KMS-11 (cell line): Measurements from ENCODE around the gene RBCK1.

Experiments
- H2AFZ ChIP-seq: fragments of 200-600 bp; sonication (generic); 2 replicates; pipeline ENCODE4 v1.6.1; 2016; ENCODE audit warnings: antibody characterized with exemption, mixed run types, low read depth
- H3K27ac ChIP-seq: fragments of 200-600 bp; sonication (generic); 2 replicates; pipeline ENCODE4 v1.6.1; 2016; ENCODE audit warnings: mild to moderate bottlenecking, mixed run types
- H3K27me3 ChIP-seq: fragments of 200-600 bp; sonication (generic); 2 replicates; pipeline ENCODE4 v1.6.1; 2017; ENCODE audit warnings: mild to moderate bottlenecking, low read depth, mixed run types, moderate library complexity; ENCODE audit not compliant: insufficient read depth
- H3K36me3 ChIP-seq: fragments of 200-600 bp; sonication (generic); 2 replicates; pipeline ENCODE4 v1.6.1; 2017; ENCODE audit warnings: mild to moderate bottlenecking, mixed run types; ENCODE audit not compliant: insufficient read depth
- H3K4me1 ChIP-seq: fragments of 200-600 bp; sonication (generic); 2 replicates; pipeline ENCODE4 v1.6.1; 2016; ENCODE audit warnings: mild to moderate bottlenecking, low read depth, mixed run types; ENCODE audit not compliant: poor library complexity, severe bottlenecking
- H3K4me2 ChIP-seq: fragments of 200-600 bp; sonication (generic); 2 replicates; pipeline ENCODE4 v1.7.0; 2016; ENCODE audit warnings: mild to moderate bottlenecking, mixed run types
- H3K4me3 ChIP-seq: fragments of 200-600 bp; sonication (generic); IDR thresholded peaks from 2 replicates; pipeline ENCODE4 v1.6.1; 2017; ENCODE audit warnings: low read depth, low read length, mixed read lengths; ENCODE audit not compliant: insufficient read depth
- H3K79me2 ChIP-seq: fragments of 200-600 bp; sonication (generic); 2 replicates; pipeline ENCODE4 v1.6.1; 2016; ENCODE audit warnings: low read depth, mixed run types; ENCODE audit not compliant: insufficient read depth
- H3K9ac ChIP-seq: fragments of 200-600 bp; sonication (generic); 2 replicates; pipeline ENCODE4 v1.6.1; 2016; ENCODE audit warnings: mild to moderate bottlenecking, mixed run types
- H4K20me1 ChIP-seq: fragments of 200-600 bp; sonication (generic); 2 replicates; pipeline ENCODE4 v1.6.1; 2016; ENCODE audit warnings: mild to moderate bottlenecking, mixed run types; ENCODE audit not compliant: insufficient read depth
- CTCF ChIP-seq: fragments of 200-600 bp; sonication (generic); conservative IDR thresholded peaks from 2 replicates; pipeline ENCODE4 v1.6.1; 2017; ENCODE audit warnings: low read depth, mild to moderate bottlenecking, antibody characterized with exemption, low read length, moderate library complexity, mixed read lengths

Gene RBCK1

GRCh38 chr20:431012-431904, 23.2 kb downstream of the RBCK1 start:
- H2AFZ ChIP-seq, result no peak overlapping the region
- no peaks in the 10 kb centered on the region for H3K79me2 ChIP-seq
- H3K27me3 ChIP-seq, result no peaks in the 10 kb centered on the region
- 0 out of 2 replicates have a peak, but pooled peaks cover 5% of the 10 kb centered on the region for H3K36me3 ChIP-seq
- no peak overlapping the region for H3K27ac ChIP-seq
- peaks cover 10% of the 10 kb centered on the region for H3K4me1 ChIP-seq
- no peak overlapping the region for H3K4me2 ChIP-seq
- H3K9ac ChIP-seq, result no peak overlapping the region
- TF ChIP-seq CTCF, result peak; percentile 66
- no peak overlapping the region for H3K4me3 ChIP-seq
- H4K20me1 ChIP-seq, result no peaks in the 10 kb centered on the region

- H3K9ac ChIP-seq, result no peak overlapping the region
- H3K27ac ChIP-seq, result no peak overlapping the region
- H3K36me3 ChIP-seq, result 0 out of 2 replicates have a peak, but pooled peaks cover 5% of the 10 kb centered on the region
- no peak overlapping the region for H3K4me3 ChIP-seq
- H3K4me2 ChIP-seq, result no peak overlapping the region
- no peaks in the 10 kb centered on the region for H3K27me3 ChIP-seq
- H2AFZ ChIP-seq, result no peak overlapping the region
- H4K20me1 ChIP-seq, result no peaks in the 10 kb centered on the region
- no peak for TF ChIP-seq CTCF
- no peaks in the 10 kb centered on the region for H3K79me2 ChIP-seq
- H3K4me1 ChIP-seq, result peaks cover 19% of the 10 kb centered on the region
Observed at GRCh38 chr20:432208-432607, 24.1 kb downstream of the RBCK1 start.

GRCh38 chr20:432677-433299, 24.7 kb downstream of the RBCK1 start:
- TF ChIP-seq CTCF, result no peak
- Histone ChIP-seq H3K4me3 (no peak overlapping the region), H3K4me2 (no peak overlapping the region), H2AFZ (no peak overlapping the region), H3K79me2 (no peaks in the 10 kb centered on the region), H3K27ac (no peak overlapping the region), H3K27me3 (no peaks in the 10 kb centered on the region), H4K20me1 (no peaks in the 10 kb centered on the region), H3K36me3 (0 out of 2 replicates have a peak, but pooled peaks cover 5% of the 10 kb centered on the region), H3K4me1 (peaks cover 25% of the 10 kb centered on the region), H3K9ac (no peak overlapping the region)

- peaks cover 32% of the 10 kb centered on the region for H3K4me1 ChIP-seq
- no peaks in the 10 kb centered on the region for H3K27me3 ChIP-seq
- 0 out of 2 replicates have a peak, but pooled peaks cover 5% of the 10 kb centered on the region for H3K36me3 ChIP-seq
- H3K27ac ChIP-seq, result no peak overlapping the region
- no peak overlapping the region for H3K9ac ChIP-seq
- no peak overlapping the region for H3K4me3 ChIP-seq
- H3K79me2 ChIP-seq, result no peaks in the 10 kb centered on the region
- no peak overlapping the region for H3K4me2 ChIP-seq
- no peak for TF ChIP-seq CTCF
- H4K20me1 ChIP-seq, result no peaks in the 10 kb centered on the region
- no peak overlapping the region for H2AFZ ChIP-seq
Observed at GRCh38 chr20:433300-433975, 25.3 kb downstream of the RBCK1 start.
